Caki2 (cell line): ENCODE measurements around the gene SPON1. TPM values are rescaled to one million over a fixed set of nuclear protein-coding genes. Genes with fewer than 3 reads are reported as not detected.

Experiments
- DNase-seq: peaks from one replicate; pipeline ENCODE4 v3.0.0-alpha.2; 2015; ENCODE audit warnings: low read depth
- in situ Hi-C: cut with HindIII; loops from 2 replicates; pipeline ENCODE4 v1.10.0; 2016; ENCODE audit warnings: low sequenced_read_pairs, low pct_unique_long_range_greater_than_20kb, mixed read lengths
- total RNA-seq: library from RNA; depleted of rRNA; stranded (reverse); fragments of >200 nt; shearing (Covaris generic); gene quantifications from 2 replicates; pipeline ENCODE4 v1.2.3, GENCODE V29; 2014; ENCODE audit warnings: low replicate concordance

The SPON1 gene
- total RNA-seq, 1 experiment from 2014 or later, result 0.54 TPM

- in situ Hi-C loops, result no loop called here
- no peak for DNase-seq
Measured at GRCh38 chr11:14308897-14309387, 346.4 kb downstream of the SPON1 start.

GRCh38 chr11:14309425-14310192 is 347.1 kb downstream of the SPON1 start:
- no peak for DNase-seq
- in situ Hi-C loops, result no loop called here

- in situ Hi-C loops, result no loop called here
Measured at GRCh38 chr11:14310679-14311078, 348.2 kb downstream of the SPON1 start.

GRCh38 chr11:14312736-14313438 is 350.4 kb downstream of the SPON1 start:
- DNase-seq, result no peak
- in situ Hi-C loops, result no loop called here

More at GRCh38 chr11:14310679-14311078, 348.2 kb downstream of the SPON1 start:
- no peak for DNase-seq

GRCh38 chr11:14314127-14314526 is 351.6 kb downstream of the SPON1 start:
- in situ Hi-C loops, result no loop called here
- no peak for DNase-seq

GRCh38 chr11:14315130-14315529 is 352.6 kb downstream of the SPON1 start:
- DNase-seq, result no peak
- in situ Hi-C loops, result no loop called here
